GM10248 (cell line): ENCODE measurements around the gene CD47.

Source experiments
- CTCF ChIA-PET: fragments of 300-600 bp; sonication (Branson Sonifier 250); formaldehyde crosslinking; extraction: SDS; loops from one replicate; lab custom pipeline; 2021; ENCODE audit warnings: antibody characterized with exemption; lab: Yijun Ruan, JAX
- POLR2A ChIA-PET: fragments of 350-650 bp; sonication (Branson Sonifier 250); formaldehyde crosslinking; extraction: SDS; loops from one replicate; lab custom pipeline; 2020; ENCODE audit warnings: antibody characterized with exemption; lab: Yijun Ruan, JAX
- DNase-seq: peaks from one replicate; pipeline ENCODE4 v3.0.0; 2012; ENCODE audit errors: extremely low spot score
- CTCF ChIP-seq: IDR thresholded peaks from 2 replicates; pipeline ENCODE4 v1.5.1; 2012; ENCODE audit warnings: mild to moderate bottlenecking, low read depth; ENCODE audit errors: extremely low read depth, missing control alignments, control extremely low read depth

Gene CD47

GRCh38 chr3:108079043-108079442 lies 11.8 kb downstream of the CD47 start:
- TF ChIP-seq CTCF: no peak
- ChIA-PET CTCF (interaction anchor here (1.2 to 1.4 kb wide), 3 partner anchors 11 to 29 kb away, joined by 3 to 6 read pairs (median 3); no protein-coding TSS in a partner anchor), POLR2A (no interaction called here)
- DNase-seq: no peak

- ChIA-PET POLR2A (no interaction called here), CTCF (interaction anchor here (1.7 kb wide), 1 partner anchor 10 kb away, joined by 5 read pairs; no protein-coding TSS in a partner anchor)
- TF ChIP-seq CTCF: no peak
- DNase-seq: no peak
Measured at GRCh38 chr3:108076564-108076963, 14.3 kb downstream of the CD47 start.

- POLR2A ChIA-PET: no interaction called here
- CTCF ChIA-PET: interaction anchor here (1.0 to 2.5 kb wide), 6 partner anchors 9 to 332 kb away, joined by 3 to 9 read pairs (median 4); no protein-coding TSS in a partner anchor
- no peak for TF ChIP-seq CTCF
- DNase-seq: no peak
Measured at GRCh38 chr3:108073764-108074431, 16.9 kb downstream of the CD47 start.

GRCh38 chr3:108071368-108071767 lies 19.5 kb downstream of the CD47 start:
- no peak for TF ChIP-seq CTCF
- DNase-seq: no peak
- CTCF ChIA-PET: interaction anchor here (0.8 to 0.9 kb wide), 2 partner anchors 14 kb away, joined by 3 read pairs; no protein-coding TSS in a partner anchor
- POLR2A ChIA-PET: no interaction called here

- POLR2A ChIA-PET: no interaction called here
- DNase-seq: no peak
- no peak for TF ChIP-seq CTCF
- CTCF ChIA-PET: interaction anchor here (0.7 to 1.3 kb wide), 2 partner anchors 18 to 492 kb away, joined by 3 read pairs; no protein-coding TSS in a partner anchor
Measured at GRCh38 chr3:108070356-108070755, 20.5 kb downstream of the CD47 start.

- no peak for DNase-seq
- ChIA-PET CTCF (interaction anchor here (1.4 to 2.1 kb wide), 4 partner anchors 9 to 25 kb away, joined by 4 to 6 read pairs (median 6); no protein-coding TSS in a partner anchor), POLR2A (no interaction called here)
- TF ChIP-seq CTCF: no peak
Measured at GRCh38 chr3:108067768-108068167, 23.1 kb downstream of the CD47 start.
